ENCODE data around the gene XKR8.
"Not testable (repeated sequence)": the region's sequence is repeated elsewhere in the genome, so short reads cannot be mapped to it uniquely, and the experiment has no call there.

Gene XKR8

GRCh38 chr1:27994060-27994459 is 34.3 kb downstream of the XKR8 start:
- DNase-seq, result peak; percentile 51 to 67

DNA sequence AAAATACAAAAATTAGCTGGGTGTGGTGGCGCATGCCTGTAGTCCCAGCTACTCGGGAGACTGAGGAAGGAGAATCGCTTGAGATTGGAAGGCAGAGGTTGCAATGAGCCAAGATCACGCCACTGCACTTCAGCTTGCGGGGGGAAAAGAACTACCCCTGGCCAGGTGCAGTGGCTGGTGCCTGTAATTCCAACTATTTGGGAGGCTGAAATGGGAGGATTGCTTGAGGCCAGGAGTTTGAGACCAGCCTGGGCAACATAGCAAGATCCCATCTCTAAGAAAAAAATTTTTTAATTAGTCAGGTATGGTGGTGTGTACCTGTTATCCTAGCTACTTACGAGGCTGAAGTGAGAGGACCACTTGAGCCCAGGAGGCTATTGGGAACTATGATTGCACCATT is 34.8 kb downstream of the XKR8 start:
- not testable (repeated sequence) for DNase-seq

- no peak for DNase-seq
Observed at GRCh38 chr1:27999055-27999454, 39.3 kb downstream of the XKR8 start.

- no peak for DNase-seq
Observed at GRCh38 chr1:28002600-28002999, 42.8 kb downstream of the XKR8 start.

DNA sequence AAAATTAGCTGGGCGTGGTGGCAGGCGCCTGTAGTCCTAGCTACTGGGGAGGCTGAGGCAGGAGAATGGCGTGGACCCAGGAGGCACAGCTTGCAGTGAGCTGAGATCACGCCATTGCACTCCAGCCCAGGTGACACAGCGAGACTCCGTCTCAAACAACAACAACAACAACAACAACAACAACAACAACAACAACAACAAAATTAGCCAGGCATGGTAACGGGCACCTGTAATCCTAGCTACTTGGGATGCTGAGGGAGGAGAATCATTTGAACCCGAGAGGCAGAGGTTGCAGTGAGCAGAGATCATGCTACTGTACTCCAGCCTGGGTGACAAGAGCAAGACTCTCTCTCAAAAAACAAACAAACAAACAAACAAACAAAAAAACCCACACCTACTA is 43.3 kb downstream of the XKR8 start:
- DNase-seq, result not testable (repeated sequence)

DNA sequence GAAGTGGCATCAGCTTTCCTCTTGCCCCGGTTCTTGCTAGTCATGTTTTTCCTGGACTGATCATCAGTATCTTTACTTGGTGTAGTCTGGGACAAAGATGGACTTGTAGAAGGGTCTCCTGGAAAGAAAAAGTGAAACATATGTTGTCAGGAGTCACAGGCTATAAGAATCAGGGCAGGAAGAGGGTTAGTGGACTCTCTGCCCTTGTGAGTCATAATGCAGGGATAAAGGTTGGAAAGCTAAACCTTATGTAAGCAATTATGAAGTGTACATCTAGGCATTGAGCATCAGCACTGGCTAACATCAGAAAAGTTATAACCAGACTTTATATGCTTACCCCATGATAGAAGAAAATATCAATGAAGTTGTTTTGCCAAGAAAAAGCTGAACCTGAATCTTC is 51.2 kb downstream of the XKR8 start:
- DNase-seq, result no peak
